ENCODE results near the gene DGKG. TPM values are rescaled to one million over a fixed set of nuclear protein-coding genes. Genes with fewer than 3 reads are reported as not detected.

The DGKG gene
- total and polyA plus RNA-seq, 2 of the 8 experiments (the other 6 are each of a cell fraction or from before 2014, with no cell fraction given): 0.30 to 0.48 TPM

- no peaks in the 10 kb centered on the region for H3K9me3 ChIP-seq (ENCODE audit: insufficient read depth in 2 of 2, low read depth in 1 of 2, low read length in 1 of 2)
- no peak overlapping the region for H3K23ac ChIP-seq (ENCODE audit: insufficient read length)
- WGBS, 2 experiments (ENCODE audit: extremely low coverage in 1 of 2, insufficient coverage in 1 of 2, insufficient read length in 1 of 2, insufficient replicate concordance in 2 of 2, low coverage in 1 of 2, low lambda C conversion rate in 2 of 2, missing lambda C conversion rate in 1 of 2): 66% methylated on average over 3 of the region's 3 CpGs; no CpG with 5 or more reads in 1 of the 2 experiments
- H3K36me3 ChIP-seq (ENCODE audit: control insufficient read depth in 2 of 4, insufficient read depth in 4 of 4, low read length in 3 of 4): no peaks in the 10 kb centered on the region
- DNase-seq (ENCODE audit: low read depth in 1 of 2, low spot score in 2 of 2) (no peak), FAIRE-seq (no peak)
- peaks cover 0 to 15% (median 9%) of the 10 kb centered on the region in 4 experiments; a peak in 5 of 7 replicates for H3K27me3 ChIP-seq (replicated peaks in 1 of 4; ENCODE audit: control insufficient read depth in 3 of 4, extremely low read depth in 1 of 4, insufficient read depth in 3 of 4, low read length in 3 of 4)
- CTCF ChIA-PET (ENCODE audit: partially characterized antibody): interaction anchor here (0.6 to 3.6 kb wide), 9 partner anchors 13 to 178 kb away, joined by 3 to 19 read pairs (median 4); no protein-coding TSS in a partner anchor
- POLR2A ChIA-PET (ENCODE audit: partially characterized antibody): interaction anchor here (0.5 to 5.3 kb wide), 8 partner anchors 10 to 122 kb away, joined by 3 to 56 read pairs (median 4); partner anchors contain the start of gene ETV5
- H3K23me2 ChIP-seq (ENCODE audit: low read depth, low read length): peaks cover 9% of the 10 kb centered on the region
- no peak overlapping the region for H3K27ac ChIP-seq (ENCODE audit: low read depth, low read length)
- no peak overlapping the region for H4K91ac ChIP-seq (replicated peaks; ENCODE audit: insufficient read length, low read length)
- TF ChIP-seq TAF7 (optimal IDR thresholded peaks at IDR 0.05; ENCODE audit: borderline replicate concordance, low read depth, low read length) (no peak), FOSL1 (IDR thresholded peaks at IDR 0.05; ENCODE audit: insufficient read depth, low read depth, low read length) (no peak), YY1 (IDR thresholded peaks at IDR 0.05; ENCODE audit: low read depth, low read length) (no peak)
- no peaks in the 10 kb centered on the region for H4K20me1 ChIP-seq (replicated peaks in 1 of 2; ENCODE audit: control insufficient read depth in 1 of 2, insufficient read depth in 2 of 2, low read length in 2 of 2)
- H4K5ac ChIP-seq (ENCODE audit: insufficient read length, low read depth, low read length): no peak overlapping the region
- no peak overlapping the region for H2AFZ ChIP-seq (ENCODE audit: low read length)
- no peaks in the 10 kb centered on the region for H3K79me2 ChIP-seq (ENCODE audit: control insufficient read depth in 1 of 2, insufficient read depth in 2 of 2, low read length in 2 of 2)
- H3K4me3 ChIP-seq (ENCODE audit: extremely low read depth in 1 of 4, insufficient read depth in 2 of 4, low read depth in 3 of 4, low read length in 4 of 4): peak overlapping the region in 1 of 4 experiments; percentile 57; a peak in 2 of 8 replicates
- no peak overlapping the region for H3K9ac ChIP-seq (replicated peaks in 1 of 4; ENCODE audit: extremely low read depth in 1 of 4, low read depth in 3 of 4, low read length in 3 of 4)
- H2BK120ac ChIP-seq (replicated peaks; ENCODE audit: low read depth, low read length): no peak overlapping the region
- no peak overlapping the region for H2BK12ac ChIP-seq (ENCODE audit: low read depth, low read length)
- H3K4ac ChIP-seq (replicated peaks; ENCODE audit: insufficient read length, low read depth, low read length): no peak overlapping the region
- no peak overlapping the region for H3K56ac ChIP-seq (replicated peaks; ENCODE audit: insufficient read length, low read depth, low read length)
- H3K79me1 ChIP-seq (ENCODE audit: low read depth, low read length): no peaks in the 10 kb centered on the region
- peak overlapping the region; percentile 82 to 95 for H3K4me2 ChIP-seq (ENCODE audit: insufficient read depth in 1 of 2, low read depth in 2 of 2, low read length in 2 of 2)
- no peak overlapping the region for H3K18ac ChIP-seq (ENCODE audit: extremely low read depth, low read length)
- no peak overlapping the region for H2BK15ac ChIP-seq (ENCODE audit: low read length)
- H3K4me1 ChIP-seq (replicated peaks in 1 of 4; ENCODE audit: control insufficient read depth in 3 of 4, insufficient read depth in 4 of 4, low read length in 3 of 4): peaks cover 5 to 24% (median 18%) of the 10 kb centered on the region in 4 experiments
- H2AK5ac ChIP-seq (ENCODE audit: low read depth, low read length): no peak overlapping the region
- no peak overlapping the region for H2BK5ac ChIP-seq (ENCODE audit: low read depth, low read length)
- H4K8ac ChIP-seq (ENCODE audit: extremely low read depth, insufficient read depth, low read length): no peak overlapping the region
- H2BK20ac ChIP-seq (ENCODE audit: low read length): no peak overlapping the region
- no peak overlapping the region for H3K14ac ChIP-seq (ENCODE audit: insufficient read length)
Measured at GRCh38 chr3:186098740-186099139, 263.3 kb downstream of the DGKG start.
